Fibroblast of skin of right biceps (primary cell): ENCODE measurements around the gene MYO7A.

Source experiments
- DNase-seq: peaks from one replicate; pipeline ENCODE4 v3.0.0-alpha.2; 2013

The MYO7A gene

GRCh38 chr11:77187111-77187750 lies 59.2 kb downstream of the MYO7A start:
- DNase-seq: no peak

GRCh38 chr11:77187776-77188632 lies 60.0 kb downstream of the MYO7A start:
- DNase-seq: peak; percentile 63

GRCh38 chr11:77188633-77189491 lies 60.8 kb downstream of the MYO7A start:
- DNase-seq: no peak

GRCh38 chr11:77189588-77190210 lies 61.7 kb downstream of the MYO7A start:
- no peak for DNase-seq

GRCh38 chr11:77190331-77191075 lies 62.5 kb downstream of the MYO7A start:
- no peak for DNase-seq

GRCh38 chr11:77191429-77191822 lies 63.4 kb downstream of the MYO7A start:
- no peak for DNase-seq

- DNase-seq: peak; percentile 44
Measured at GRCh38 chr11:77191823-77192495, 63.9 kb downstream of the MYO7A start.

- DNase-seq: no peak
Measured at GRCh38 chr11:77193167-77193566, 65.1 kb downstream of the MYO7A start.

GRCh38 chr11:77193911-77194830 lies 66.1 kb downstream of the MYO7A start:
- no peak for DNase-seq

- DNase-seq: no peak
Measured at GRCh38 chr11:77195071-77195755, 67.2 kb downstream of the MYO7A start.

GRCh38 chr11:77196961-77197360 lies 68.9 kb downstream of the MYO7A start:
- no peak for DNase-seq

GRCh38 chr11:77197626-77198320 lies 69.7 kb downstream of the MYO7A start:
- DNase-seq: no peak

- DNase-seq: peak; percentile 14
Measured at GRCh38 chr11:77198440-77198849, 70.4 kb downstream of the MYO7A start.

- no peak for DNase-seq
Measured at GRCh38 chr11:77199137-77199745, 71.2 kb downstream of the MYO7A start.

GRCh38 chr11:77200351-77201268 lies 72.6 kb downstream of the MYO7A start:
- no peak for DNase-seq

GRCh38 chr11:77201370-77201769 lies 73.3 kb downstream of the MYO7A start:
- no peak for DNase-seq
